B cell (primary cell): ENCODE data around the gene TEDDM1. TPM values are rescaled to one million over a fixed set of nuclear protein-coding genes. Genes with fewer than 3 reads are reported as not detected.

Experiments
- ATAC-seq: fragments of 200-7000 bp; cut with Tn5 transposase; one replicate; pipeline ENCODE4 v1.10.0; 2021; ENCODE audit warnings: low read depth, mild to moderate bottlenecking, moderate number of reproducible peaks, moderate library complexity
- CTCF ChIA-PET: fragments of 350-600 bp; sonication (Branson Sonifier 250); formaldehyde crosslinking; loops from one replicate; lab custom pipeline; 2021; ENCODE audit warnings: antibody characterized with exemption, inconsistent platforms; lab: Charles Lee
- POLR2A ChIA-PET: fragments of 350-600 bp; sonication (Branson Sonifier 250); formaldehyde crosslinking; loops from one replicate; lab custom pipeline; 2021; ENCODE audit warnings: antibody characterized with exemption; lab: Charles Lee
- DNase-seq: peaks from one replicate; pipeline ENCODE4 v3.0.0; 2013
- H2AFZ ChIP-seq: 2 replicates; pipeline ENCODE4 v1.6.1; 2012; ENCODE audit warnings: mild to moderate bottlenecking, low read depth, low read length; ENCODE audit not compliant: insufficient read depth, poor library complexity, severe bottlenecking
- H3K27ac ChIP-seq, 2 donors: 1 replicate in 1 of 2; 2 replicates in 1 of 2; pipeline ENCODE4 v1.5.1; 2012 to 2013; ENCODE audit warnings: low read length in 2 of 2, mild to moderate bottlenecking in 2 of 2, moderate library complexity in 1 of 2
- H3K27me3 ChIP-seq, 4 experiments: fragments of 200-600 bp in 1 of 4; sonication (generic) in 1 of 4; replicated peaks in 1 of 4; 1 replicate in 2 of 4; 2 replicates in 2 of 4; pipeline versions ENCODE4 v1.6.1 to v1.7.0; 2013 to 2016; ENCODE audit warnings: low read length in 3 of 4, mild to moderate bottlenecking in 2 of 4, mixed read lengths in 1 of 4, moderate library complexity in 1 of 4; ENCODE audit not compliant: insufficient read depth in 4 of 4, control insufficient read depth in 3 of 4; ENCODE audit errors: control extremely low read depth in 1 of 4
- H3K36me3 ChIP-seq, 2 experiments: replicated peaks in 1 of 2; 1 replicate in 1 of 2; 2 replicates in 1 of 2; pipeline versions ENCODE4 v1.6.1 to v1.7.1; 2013; ENCODE audit warnings: low read length in 1 of 2; ENCODE audit not compliant: insufficient read depth in 2 of 2, control insufficient read depth in 1 of 2; ENCODE audit errors: control extremely low read depth in 1 of 2, extremely low read depth in 1 of 2
- H3K4me1 ChIP-seq, 2 donors: fragments of 200-600 bp in 1 of 2; sonication (generic) in 1 of 2; 1 replicate in 1 of 2; 2 replicates in 1 of 2; pipeline versions ENCODE4 v1.5.1 to v1.6.1; 2013 to 2017; ENCODE audit warnings: low read length in 2 of 2; ENCODE audit not compliant: control insufficient read depth in 2 of 2, insufficient read depth in 2 of 2
- H3K4me2 ChIP-seq: replicated peaks from 2 replicates; pipeline ENCODE3; 2012; ENCODE audit warnings: mild to moderate bottlenecking, low read depth, low read length; ENCODE audit not compliant: poor library complexity, severe bottlenecking
- H3K4me3 ChIP-seq, 5 experiments: fragments of 200-600 bp in 1 of 5; sonication (generic) in 1 of 5; 1 replicate in 3 of 5; 2 replicates in 2 of 5; pipeline versions ENCODE4 v1.5.1 to v1.7.0; 2011 to 2016; ENCODE audit warnings: low read length in 4 of 5, mild to moderate bottlenecking in 4 of 5, low read depth in 2 of 5, control low read depth in 1 of 5, moderate library complexity in 1 of 5; ENCODE audit not compliant: insufficient read depth in 1 of 5; ENCODE audit errors: control extremely low read depth in 1 of 5, extremely low read depth in 1 of 5
- H3K79me2 ChIP-seq: fragments of 200-600 bp; sonication (generic); one replicate; pipeline ENCODE4 v1.6.0; 2016; ENCODE audit warnings: low read length; ENCODE audit not compliant: control insufficient read depth, insufficient read depth
- H3K9ac ChIP-seq: fragments of 200-600 bp; sonication (generic); 2 replicates; pipeline ENCODE4 v1.6.1; 2017; ENCODE audit warnings: mild to moderate bottlenecking, low read length, moderate library complexity
- H3K9me3 ChIP-seq, 3 donors: one replicate each; pipeline versions ENCODE4 v1.6.1 to v1.7.1; 2013; ENCODE audit warnings: low read length in 2 of 3; ENCODE audit not compliant: control insufficient read depth in 2 of 3, insufficient read depth in 1 of 3; ENCODE audit errors: control extremely low read depth in 1 of 3
- H4K20me1 ChIP-seq: 2 replicates; pipeline ENCODE4 v1.6.0; 2012; ENCODE audit warnings: mild to moderate bottlenecking, low read length; ENCODE audit not compliant: insufficient read depth, control insufficient read depth, poor library complexity, severe bottlenecking
- H3K27ac Mint-ChIP-seq: one replicate; pipeline ENCODE4 v1.8.0; 2021; ENCODE audit warnings: mixed read lengths
- H3K27me3 Mint-ChIP-seq: one replicate; pipeline ENCODE4 v1.8.0; 2021; ENCODE audit warnings: mixed read lengths
- H3K4me1 Mint-ChIP-seq: one replicate; pipeline ENCODE4 v1.8.0; 2021; ENCODE audit warnings: mixed read lengths
- H3K4me3 Mint-ChIP-seq: one replicate; pipeline ENCODE4 v1.8.0; 2021; ENCODE audit warnings: mixed read lengths
- H3K9me3 Mint-ChIP-seq: one replicate; pipeline ENCODE4 v1.8.0; 2022; ENCODE audit warnings: mixed read lengths; ENCODE audit not compliant: insufficient read depth
- EZH2 ChIP-seq: IDR thresholded peaks from 2 replicates; pipeline ENCODE4 v1.6.1; 2012; ENCODE audit warnings: borderline replicate concordance, low read depth, mild to moderate bottlenecking, moderate library complexity, low read length; ENCODE audit not compliant: insufficient read depth, poor library complexity, severe bottlenecking
- WGBS: methylation state at CpG from one replicate; pipeline ENCODE4 v1.1.5; 2013; ENCODE audit warnings: missing lambda C conversion rate; ENCODE audit not compliant: insufficient coverage; 5-methylcytosine and 5-hydroxymethylcytosine counted together
- intact Hi-C: fragments of 100-400 bp; cut with micrococcal nuclease; formaldehyde crosslinking; loops from one replicate; pipeline ENCODE4 v1.10.0; 2022
- polyA plus RNA-seq: library from polyadenylated mRNA; depleted of rRNA; stranded (reverse); fragments of >200 nt; gene quantifications from 2 replicates; pipeline ENCODE4 v1.2.3, GENCODE V29; 2012
- total RNA-seq, 2 donors: library from RNA; stranded (reverse); fragments of 120-200 nt in 1 of 2; gene quantifications; 1 replicate in 1 of 2; 2 replicates in 1 of 2; pipeline versions ENCODE4 v1.2.3 to v1.2.4, GENCODE V29; 2013 to 2022
- TF ChIP-seq, protein P1 (sequence below): fragments of 200-600 bp; IDR thresholded peaks from one replicate; pipeline ENCODE4 v1.8.0; 2022; ENCODE audit warnings: antibody characterized with exemption, mild to moderate bottlenecking

TEDDM1 gene
- total and polyA plus RNA-seq, 2 donors (not counting 1 experiment from before 2014, with no cell fraction given), result not detected

DNA sequence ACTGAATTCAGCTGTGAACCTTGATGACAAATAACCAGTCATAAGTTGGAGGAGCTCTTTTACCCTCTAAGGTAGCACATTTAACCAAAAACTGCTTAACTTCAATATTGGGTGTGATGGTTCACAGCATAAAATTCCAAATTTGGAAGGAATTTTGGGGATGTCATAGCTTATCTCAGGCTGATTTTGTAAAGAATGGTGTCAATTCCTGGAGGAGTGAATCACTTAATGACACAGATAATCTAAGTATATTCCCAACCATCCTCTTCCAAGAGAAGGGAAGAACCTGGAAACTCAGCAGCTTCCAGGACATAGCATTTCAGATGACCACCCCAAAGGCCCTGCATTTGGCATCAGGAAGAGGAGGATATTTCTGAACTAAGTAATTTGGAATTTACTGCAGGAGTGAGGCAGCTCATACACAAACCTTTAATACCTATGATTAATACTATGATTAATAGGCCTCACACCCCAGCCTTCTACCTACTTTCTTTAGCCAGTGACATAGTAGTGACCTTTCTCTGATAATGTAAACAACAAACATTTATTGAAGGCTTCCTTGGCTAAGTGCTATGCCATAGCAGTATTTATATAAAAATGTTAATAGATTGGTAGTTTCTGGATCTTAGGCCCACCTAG is 23.4 kb downstream of the TEDDM1 start:
- no peaks in the 10 kb centered on the region for H3K4me1 Mint-ChIP-seq
- no peaks in the 10 kb centered on the region for H3K9me3 Mint-ChIP-seq
- no peak overlapping the region for H3K4me3 ChIP-seq
- no peaks in the 10 kb centered on the region for H3K27me3 ChIP-seq
- H3K9me3 ChIP-seq, result no peaks in the 10 kb centered on the region
- H2AFZ ChIP-seq, result no peak overlapping the region
- no peaks in the 10 kb centered on the region for H4K20me1 ChIP-seq
- H3K4me3 Mint-ChIP-seq, result no peak overlapping the region
- H3K27ac ChIP-seq, result no peak overlapping the region
- no peaks in the 10 kb centered on the region for H3K79me2 ChIP-seq
- ChIA-PET CTCF (interaction anchor here (0.6 to 3.3 kb wide), 2 partner anchors 18 to 19 kb away, joined by 3 to 16 read pairs; no protein-coding TSS in a partner anchor), POLR2A (no interaction called here)
- no peak overlapping the region for H3K9ac ChIP-seq
- no peak overlapping the region for H3K27ac Mint-ChIP-seq
- no peak overlapping the region for H3K4me2 ChIP-seq
- no peaks in the 10 kb centered on the region for H3K4me1 ChIP-seq
- H3K27me3 Mint-ChIP-seq, result no peaks in the 10 kb centered on the region
- ATAC-seq, result no peak
- intact Hi-C loops, result no loop called here
- H3K36me3 ChIP-seq, result peaks cover 2 to 3% of the 10 kb centered on the region in 2 experiments
- no peak for DNase-seq
- TF ChIP-seq, protein P1, sequence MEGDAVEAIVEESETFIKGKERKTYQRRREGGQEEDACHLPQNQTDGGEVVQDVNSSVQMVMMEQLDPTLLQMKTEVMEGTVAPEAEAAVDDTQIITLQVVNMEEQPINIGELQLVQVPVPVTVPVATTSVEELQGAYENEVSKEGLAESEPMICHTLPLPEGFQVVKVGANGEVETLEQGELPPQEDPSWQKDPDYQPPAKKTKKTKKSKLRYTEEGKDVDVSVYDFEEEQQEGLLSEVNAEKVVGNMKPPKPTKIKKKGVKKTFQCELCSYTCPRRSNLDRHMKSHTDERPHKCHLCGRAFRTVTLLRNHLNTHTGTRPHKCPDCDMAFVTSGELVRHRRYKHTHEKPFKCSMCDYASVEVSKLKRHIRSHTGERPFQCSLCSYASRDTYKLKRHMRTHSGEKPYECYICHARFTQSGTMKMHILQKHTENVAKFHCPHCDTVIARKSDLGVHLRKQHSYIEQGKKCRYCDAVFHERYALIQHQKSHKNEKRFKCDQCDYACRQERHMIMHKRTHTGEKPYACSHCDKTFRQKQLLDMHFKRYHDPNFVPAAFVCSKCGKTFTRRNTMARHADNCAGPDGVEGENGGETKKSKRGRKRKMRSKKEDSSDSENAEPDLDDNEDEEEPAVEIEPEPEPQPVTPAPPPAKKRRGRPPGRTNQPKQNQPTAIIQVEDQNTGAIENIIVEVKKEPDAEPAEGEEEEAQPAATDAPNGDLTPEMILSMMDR, result no peak
- TF ChIP-seq EZH2, result no peak

DNA sequence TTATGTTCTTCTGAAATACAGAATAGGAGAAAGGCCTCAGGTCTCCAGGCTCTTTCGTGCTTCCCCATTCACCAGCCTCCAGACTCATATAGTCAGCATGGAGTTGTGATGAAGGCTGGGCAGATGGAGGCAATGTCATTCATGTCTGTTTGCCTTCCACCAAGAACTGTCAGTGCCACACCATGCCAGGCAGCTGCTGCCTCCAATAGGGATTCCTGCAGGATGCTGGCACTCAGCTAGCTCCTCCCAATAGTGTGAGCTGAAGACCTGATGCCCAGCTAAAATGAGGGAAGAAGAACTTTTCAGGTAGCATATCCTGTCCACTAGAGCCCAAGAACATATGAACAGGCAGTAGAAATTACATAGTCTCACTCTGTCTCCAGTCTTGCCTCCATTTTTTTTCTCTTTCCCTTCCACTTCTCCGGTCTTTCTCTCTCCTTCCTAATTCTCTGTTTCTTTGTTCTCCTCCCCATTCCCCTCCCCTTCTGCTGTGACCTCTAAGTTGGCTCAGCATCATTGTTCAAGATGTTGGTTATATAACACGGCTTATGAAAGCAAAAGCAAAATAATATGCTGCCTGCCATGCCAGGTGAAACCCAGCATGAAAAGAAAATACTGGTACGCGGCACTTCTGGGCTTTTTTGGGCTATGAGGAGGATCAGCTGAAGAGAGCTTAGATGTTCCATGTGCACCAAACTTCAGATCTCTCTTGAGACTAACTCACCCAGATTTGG is 26.2 kb downstream of the TEDDM1 start:
- DNase-seq (no peak), ATAC-seq (no peak)
- no peak for TF ChIP-seq EZH2
- TF ChIP-seq, protein P1, result no peak
- Histone ChIP-seq H3K27ac (no peak overlapping the region), H3K4me3 (no peak overlapping the region), H4K20me1 (no peaks in the 10 kb centered on the region), H3K9me3 (no peaks in the 10 kb centered on the region), H3K27me3 (no peaks in the 10 kb centered on the region), H3K4me1 (no peaks in the 10 kb centered on the region), H3K36me3 (no peaks in the 10 kb centered on the region), H2AFZ (no peak overlapping the region), H3K9ac (no peak overlapping the region), H3K4me2 (no peak overlapping the region), H3K79me2 (no peaks in the 10 kb centered on the region)
- no peaks in the 10 kb centered on the region for H3K27me3 Mint-ChIP-seq
- no peak overlapping the region for H3K4me3 Mint-ChIP-seq
- intact Hi-C loops, result no loop called here
- no peaks in the 10 kb centered on the region for H3K4me1 Mint-ChIP-seq
- ChIA-PET POLR2A (no interaction called here), CTCF (no interaction called here)
- no peaks in the 10 kb centered on the region for H3K9me3 Mint-ChIP-seq
- 95% methylated on average over 3 of the region's 5 CpGs for WGBS
- H3K27ac Mint-ChIP-seq, result no peak overlapping the region
